ENCODE results near the gene PLCH2.
A peak's percentile ranks its signal among the peaks of the same experiment; 100 is the strongest.

The PLCH2 gene

GRCh38 chr1:2554621-2555387 lies 78.7 kb downstream of the PLCH2 start:
- H3K4me2 ChIP-seq (ENCODE audit: low read length): no peak overlapping the region

More at GRCh38 chr1:2554621-2555387, 78.7 kb downstream of the PLCH2 start:
- peaks cover 12% of the 10 kb centered on the region for H3K4me1 ChIP-seq (ENCODE audit: insufficient read depth, low read length, severe bottlenecking)
- H3K4me3 ChIP-seq (ENCODE audit: low read depth, low read length, poor library complexity, severe bottlenecking): no peak overlapping the region
- H3K9me3 ChIP-seq (ENCODE audit: low read length): no peaks in the 10 kb centered on the region
- no peaks in the 10 kb centered on the region for H3K79me2 ChIP-seq (ENCODE audit: insufficient read depth, low read length)
- no peaks in the 10 kb centered on the region for H3F3A ChIP-seq (ENCODE audit: insufficient read depth, low read length)
- no peaks in the 10 kb centered on the region for H4K20me1 ChIP-seq (ENCODE audit: insufficient read depth, low read length)
- no peaks in the 10 kb centered on the region for H3K27me3 ChIP-seq (ENCODE audit: insufficient read depth, low read length)
- no peak overlapping the region for H2AFZ ChIP-seq (ENCODE audit: low read length)
- no peak overlapping the region for H3K27ac ChIP-seq (ENCODE audit: low read depth, low read length, poor library complexity, severe bottlenecking)
- no peaks in the 10 kb centered on the region for H3K9me2 ChIP-seq (ENCODE audit: low read depth, low read length)
- H3K9ac ChIP-seq (ENCODE audit: low read length): no peak overlapping the region
- peak; percentile 65 for TF ChIP-seq CTCF (IDR thresholded peaks at IDR 0.05; ENCODE audit: low read length)
- no peak for TF ChIP-seq EZH2 (IDR thresholded peaks at IDR 0.05; ENCODE audit: borderline replicate concordance, low read length)
- H3K36me3 ChIP-seq (ENCODE audit: insufficient read depth, low read length): no peaks in the 10 kb centered on the region
